Fibroblast of lung (primary cell): ENCODE measurements around the gene FAM210A. TPM values are rescaled to one million over a fixed set of nuclear protein-coding genes. Genes with fewer than 3 reads are reported as not detected.

Experiments used
- DNase-seq, 2 donors: peaks; one replicate each; pipeline versions ENCODE4 v3.0.0 to v3.0.0-alpha.2; 2010; ENCODE audit warnings: low read depth in 2 of 2
- H2AFZ ChIP-seq: 2 replicates; pipeline ENCODE4 v1.5.1; 2012; ENCODE audit warnings: low read length, control low read depth, inconsistent platforms
- H3K27ac ChIP-seq: 2 replicates; pipeline ENCODE4 v1.5.1; 2011; ENCODE audit warnings: low read length, control low read depth; ENCODE audit not compliant: insufficient read depth
- H3K27me3 ChIP-seq: 2 replicates; pipeline ENCODE4 v1.5.1; 2011; ENCODE audit warnings: mild to moderate bottlenecking, low read length; ENCODE audit not compliant: control insufficient read depth, insufficient read depth
- H3K36me3 ChIP-seq: 2 replicates; pipeline ENCODE4 v1.5.1; 2011; ENCODE audit warnings: low read length; ENCODE audit not compliant: control insufficient read depth, insufficient read depth
- H3K4me1 ChIP-seq: 2 replicates; pipeline ENCODE4 v1.5.1; 2011; ENCODE audit warnings: low read length; ENCODE audit not compliant: control insufficient read depth, insufficient read depth; ENCODE audit errors: extremely low read depth
- H3K4me2 ChIP-seq: 2 replicates; pipeline ENCODE4 v1.5.1; 2011; ENCODE audit warnings: low read length, control low read depth; ENCODE audit not compliant: insufficient read depth; ENCODE audit errors: extremely low read depth
- H3K4me3 ChIP-seq, 4 experiments: fragments of 200-600 bp in 1 of 4; sonication (generic) in 1 of 4; replicated peaks in 1 of 4; 2 replicates each; pipeline ENCODE4 v1.5.1; 2011 to 2016; ENCODE audit warnings: low read length in 4 of 4, low read depth in 3 of 4, mild to moderate bottlenecking in 3 of 4, control low read depth in 2 of 4, inconsistent platforms in 1 of 4, mixed read lengths in 1 of 4; ENCODE audit not compliant: insufficient read depth in 1 of 4; ENCODE audit errors: control extremely low read depth in 1 of 4
- H3K79me2 ChIP-seq: 2 replicates; pipeline ENCODE4 v1.5.1; 2012; ENCODE audit warnings: mild to moderate bottlenecking, low read length, inconsistent platforms; ENCODE audit not compliant: control insufficient read depth, insufficient read depth
- H3K9ac ChIP-seq: 2 replicates; pipeline ENCODE4 v1.5.1; 2011; ENCODE audit warnings: mild to moderate bottlenecking, low read length, control low read depth; ENCODE audit not compliant: insufficient read depth
- H3K9me3 ChIP-seq: 2 replicates; pipeline ENCODE4 v1.5.1; 2012; ENCODE audit warnings: low read depth, low read length; ENCODE audit not compliant: control insufficient read depth, insufficient read depth
- H4K20me1 ChIP-seq: 2 replicates; pipeline ENCODE4 v1.5.1; 2011; ENCODE audit warnings: low read length; ENCODE audit not compliant: control insufficient read depth, insufficient read depth; ENCODE audit errors: extremely low read depth
- EZH2 ChIP-seq: IDR thresholded peaks from 2 replicates; pipeline ENCODE4 v1.5.1; 2012; ENCODE audit warnings: low read length, control low read depth, mild to moderate bottlenecking; ENCODE audit errors: missing control alignments
- polyA plus RNA-seq, 2 donors: library from polyadenylated mRNA; depleted of rRNA in 1 of 2; stranded (reverse) in 1 of 2; unstranded in 1 of 2; fragments of >200 nt; gene quantifications; 2 replicates each; pipeline ENCODE4 v1.2.1, GENCODE V29; 2011 to 2012; ENCODE audit warnings: missing spikeins in 1 of 2
- total RNA-seq: library from RNA; depleted of rRNA; stranded (reverse); fragments of >200 nt; gene quantifications from 2 replicates; pipeline ENCODE4 v1.2.1, GENCODE V29; 2014
- TF ChIP-seq, protein P1 (sequence below), 2 donors: IDR thresholded peaks in 1 of 2; conservative IDR thresholded peaks in 1 of 2; 1 replicate in 1 of 2; 2 replicates in 1 of 2; pipeline ENCODE4 v1.5.1; 2011 to 2012; ENCODE audit warnings: low read length in 2 of 2, control low read depth in 1 of 2, inconsistent platforms in 1 of 2, low read depth in 1 of 2, mild to moderate bottlenecking in 1 of 2

The FAM210A gene
- total and polyA plus RNA-seq, 2 donors (not counting 1 experiment from before 2014, with no cell fraction given), result 14.2 to 17.5 TPM

DNA sequence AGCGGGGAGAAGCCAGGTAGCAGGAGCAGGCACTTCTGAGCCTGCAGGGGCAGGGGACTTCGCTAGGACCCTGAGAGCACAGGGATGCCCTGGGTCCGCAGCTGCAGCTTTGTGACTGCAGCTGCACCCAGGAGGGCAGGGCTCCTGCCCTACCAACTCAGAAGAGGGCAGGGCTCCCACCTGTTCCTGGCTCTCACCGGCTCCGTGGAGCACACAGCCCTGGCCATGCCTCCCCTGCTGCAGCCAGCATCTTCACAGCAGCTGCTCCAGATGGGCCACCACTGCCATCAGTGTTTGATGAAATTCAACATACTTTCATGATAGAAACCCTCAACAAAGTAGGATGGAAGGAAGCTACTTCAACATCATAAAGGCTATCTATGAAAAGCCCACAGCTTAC lies 92.7 kb downstream of the FAM210A start:
- Histone ChIP-seq H3K36me3 (no peaks in the 10 kb centered on the region), H4K20me1 (no peaks in the 10 kb centered on the region), H3K27ac (no peak overlapping the region), H2AFZ (no peak overlapping the region), H3K4me2 (no peak overlapping the region), H3K9me3 (no peaks in the 10 kb centered on the region), H3K27me3 (no peaks in the 10 kb centered on the region), H3K4me1 (no peaks in the 10 kb centered on the region), H3K9ac (no peak overlapping the region), H3K4me3 (no peak overlapping the region), H3K79me2 (no peaks in the 10 kb centered on the region)
- TF ChIP-seq, protein P1, sequence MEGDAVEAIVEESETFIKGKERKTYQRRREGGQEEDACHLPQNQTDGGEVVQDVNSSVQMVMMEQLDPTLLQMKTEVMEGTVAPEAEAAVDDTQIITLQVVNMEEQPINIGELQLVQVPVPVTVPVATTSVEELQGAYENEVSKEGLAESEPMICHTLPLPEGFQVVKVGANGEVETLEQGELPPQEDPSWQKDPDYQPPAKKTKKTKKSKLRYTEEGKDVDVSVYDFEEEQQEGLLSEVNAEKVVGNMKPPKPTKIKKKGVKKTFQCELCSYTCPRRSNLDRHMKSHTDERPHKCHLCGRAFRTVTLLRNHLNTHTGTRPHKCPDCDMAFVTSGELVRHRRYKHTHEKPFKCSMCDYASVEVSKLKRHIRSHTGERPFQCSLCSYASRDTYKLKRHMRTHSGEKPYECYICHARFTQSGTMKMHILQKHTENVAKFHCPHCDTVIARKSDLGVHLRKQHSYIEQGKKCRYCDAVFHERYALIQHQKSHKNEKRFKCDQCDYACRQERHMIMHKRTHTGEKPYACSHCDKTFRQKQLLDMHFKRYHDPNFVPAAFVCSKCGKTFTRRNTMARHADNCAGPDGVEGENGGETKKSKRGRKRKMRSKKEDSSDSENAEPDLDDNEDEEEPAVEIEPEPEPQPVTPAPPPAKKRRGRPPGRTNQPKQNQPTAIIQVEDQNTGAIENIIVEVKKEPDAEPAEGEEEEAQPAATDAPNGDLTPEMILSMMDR (conservative IDR thresholded peaks at IDR 0.05 in 1 of 2, IDR thresholded peaks at IDR 0.05 in 1 of 2; ENCODE audit: low read depth in 1 of 2, low read length in 2 of 2), result no peak
- TF ChIP-seq EZH2, result no peak
- DNase-seq, result no peak

DNA sequence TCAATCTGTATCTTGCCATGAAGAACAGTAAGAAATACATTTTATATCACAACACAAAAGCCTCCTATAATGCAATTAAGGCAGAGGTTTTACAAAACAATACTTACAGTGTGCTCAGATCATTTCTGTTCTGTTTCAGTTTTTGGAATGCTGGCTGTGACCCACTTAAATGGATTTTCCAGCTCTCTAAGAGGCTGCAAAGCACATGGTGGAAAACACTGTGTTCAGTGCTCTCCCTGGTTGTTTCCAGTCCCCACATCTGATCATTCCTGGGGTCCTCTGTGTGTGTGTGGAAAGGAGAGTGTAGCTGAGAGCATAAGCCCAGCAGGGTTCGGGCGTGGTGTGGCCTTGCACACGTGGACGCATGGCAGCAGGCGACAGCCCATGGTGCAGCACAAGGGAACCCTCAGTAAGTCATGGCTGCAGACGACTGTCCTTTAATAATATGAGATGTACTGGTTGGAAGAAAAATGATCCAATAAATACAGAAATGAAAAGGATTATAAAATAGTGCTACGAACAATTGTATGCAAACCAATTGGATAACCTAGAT lies 95.6 kb downstream of the FAM210A start:
- Histone ChIP-seq H3K79me2 (no peaks in the 10 kb centered on the region), H3K36me3 (no peaks in the 10 kb centered on the region), H3K4me2 (no peak overlapping the region), H3K27ac (no peak overlapping the region), H3K4me1 (no peaks in the 10 kb centered on the region), H3K4me3 (no peak overlapping the region), H3K9ac (no peak overlapping the region), H3K27me3 (no peaks in the 10 kb centered on the region), H4K20me1 (no peaks in the 10 kb centered on the region), H2AFZ (no peak overlapping the region), H3K9me3 (no peaks in the 10 kb centered on the region)
- DNase-seq, result no peak
- no peak for TF ChIP-seq EZH2
- TF ChIP-seq, protein P1 (conservative IDR thresholded peaks at IDR 0.05 in 1 of 2, IDR thresholded peaks at IDR 0.05 in 1 of 2; ENCODE audit: low read depth in 1 of 2, low read length in 2 of 2), result no peak

DNA sequence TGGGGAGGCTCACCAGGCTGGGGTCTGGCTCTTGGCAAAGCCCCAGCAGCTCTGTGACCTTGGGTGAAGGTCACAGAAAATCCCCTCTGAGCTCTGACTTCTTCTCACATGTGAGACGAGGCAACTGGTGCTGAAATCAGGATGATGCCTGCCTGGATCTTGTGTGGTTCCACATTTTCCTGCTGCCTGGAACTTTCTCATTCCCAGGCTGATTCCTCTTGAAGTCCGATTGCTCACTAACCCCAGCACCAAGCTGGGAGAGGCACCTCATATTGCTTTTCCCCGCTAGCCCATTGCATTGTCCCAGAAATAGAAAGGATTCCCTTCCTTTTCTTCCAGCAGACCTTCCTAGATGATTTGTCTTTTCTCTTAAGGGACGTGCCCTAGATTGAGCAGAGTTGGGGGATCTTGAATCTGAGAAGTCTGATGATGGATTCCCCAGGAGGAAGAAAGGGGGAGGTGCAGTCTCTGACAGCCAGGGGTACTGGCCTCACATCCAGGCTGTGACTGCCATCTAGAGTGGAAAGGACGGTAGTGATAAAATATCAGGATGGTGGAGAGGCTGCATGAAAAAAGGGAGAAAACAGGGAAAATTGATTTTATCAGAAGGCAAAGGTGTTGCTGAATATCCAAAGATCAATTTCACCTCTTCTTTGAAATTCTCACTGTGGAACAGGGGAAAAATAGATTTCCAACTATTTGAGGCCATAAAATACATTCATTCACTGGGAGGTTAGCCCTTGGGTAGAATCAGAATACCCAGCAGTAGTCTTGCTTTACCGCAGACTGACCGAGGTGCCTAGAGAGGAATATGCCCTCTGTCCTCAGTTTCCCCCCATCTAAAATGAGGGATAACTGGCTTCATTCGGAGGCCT lies 96.3 kb downstream of the FAM210A start:
- no peaks in the 10 kb centered on the region for H3K36me3 ChIP-seq
- peak; percentile 43 to 55 for DNase-seq
- no peaks in the 10 kb centered on the region for H4K20me1 ChIP-seq
- no peak overlapping the region for H3K4me2 ChIP-seq
- no peaks in the 10 kb centered on the region for H3K9me3 ChIP-seq
- TF ChIP-seq, protein P1 (conservative IDR thresholded peaks at IDR 0.05 in 1 of 2, IDR thresholded peaks at IDR 0.05 in 1 of 2; ENCODE audit: low read depth in 1 of 2, low read length in 2 of 2), result peak; percentile 78
- no peak for TF ChIP-seq EZH2
- H3K79me2 ChIP-seq, result no peaks in the 10 kb centered on the region
- no peak overlapping the region for H2AFZ ChIP-seq
- H3K27ac ChIP-seq, result no peak overlapping the region
- H3K4me3 ChIP-seq, result no peak overlapping the region
- no peaks in the 10 kb centered on the region for H3K27me3 ChIP-seq
- no peak overlapping the region for H3K9ac ChIP-seq
- no peaks in the 10 kb centered on the region for H3K4me1 ChIP-seq
